ENCODE measurements around the gene TERT.

The TERT gene

DNA sequence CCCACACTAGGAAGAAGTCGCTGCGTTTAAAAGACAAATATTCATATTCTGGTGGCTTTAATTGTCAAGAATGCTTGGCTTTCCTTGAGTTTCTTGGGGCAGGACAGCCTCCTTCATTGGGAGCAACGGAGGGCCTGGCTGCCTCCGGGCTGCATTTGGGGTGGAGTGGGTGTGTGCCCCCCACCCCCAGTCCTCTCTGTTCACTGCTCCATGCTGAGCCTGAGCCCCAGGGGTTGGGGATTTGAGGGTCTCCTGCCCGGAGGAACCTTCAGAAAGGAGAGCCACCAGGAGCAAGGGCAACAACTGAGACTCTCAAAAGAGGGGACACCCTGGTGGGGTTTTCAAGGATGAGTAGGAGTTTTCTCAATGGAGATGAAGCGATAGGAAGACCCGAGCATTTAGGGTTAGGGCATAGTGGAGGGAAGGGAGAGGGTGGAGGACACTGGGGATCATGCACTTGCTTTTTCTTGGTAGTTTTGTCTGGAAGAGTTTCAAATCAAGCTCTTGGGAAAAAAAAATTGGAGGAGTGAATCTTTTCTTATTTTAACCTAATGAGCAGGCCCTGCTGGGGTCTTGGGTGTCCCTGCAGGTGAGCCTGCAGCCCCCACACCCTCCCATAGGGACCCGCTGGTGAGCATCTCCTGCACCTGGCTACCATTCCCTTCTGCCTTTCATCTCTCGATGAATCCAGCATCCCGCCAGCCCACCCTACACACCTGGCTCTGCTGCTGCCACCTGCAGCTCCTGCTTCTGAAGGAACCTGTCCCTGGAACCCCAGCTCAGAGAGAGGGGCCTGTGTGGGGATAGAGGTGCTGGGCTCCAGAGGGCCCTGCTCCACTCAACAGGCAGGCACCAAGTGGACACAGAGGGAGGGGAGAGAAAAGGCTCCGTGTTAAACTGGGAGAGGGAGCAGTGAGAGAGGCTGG, 89.3 kb downstream of the TERT start:
- H3K27ac ChIP-seq (ENCODE audit: extremely low read depth, low read depth, low read length): no peak overlapping the region
- no peak overlapping the region for H3K4me3 ChIP-seq (ENCODE audit: low read depth, low read length)
- H3K9me3 ChIP-seq (ENCODE audit: control insufficient read depth, insufficient read depth, low read depth, low read length): no peaks in the 10 kb centered on the region
- peak; percentile 80 for TF ChIP-seq ZFP3 (tag by site-specific recombination; IDR thresholded peaks at IDR 0.05; ENCODE audit: low read depth)
- TF ChIP-seq, protein P1, sequence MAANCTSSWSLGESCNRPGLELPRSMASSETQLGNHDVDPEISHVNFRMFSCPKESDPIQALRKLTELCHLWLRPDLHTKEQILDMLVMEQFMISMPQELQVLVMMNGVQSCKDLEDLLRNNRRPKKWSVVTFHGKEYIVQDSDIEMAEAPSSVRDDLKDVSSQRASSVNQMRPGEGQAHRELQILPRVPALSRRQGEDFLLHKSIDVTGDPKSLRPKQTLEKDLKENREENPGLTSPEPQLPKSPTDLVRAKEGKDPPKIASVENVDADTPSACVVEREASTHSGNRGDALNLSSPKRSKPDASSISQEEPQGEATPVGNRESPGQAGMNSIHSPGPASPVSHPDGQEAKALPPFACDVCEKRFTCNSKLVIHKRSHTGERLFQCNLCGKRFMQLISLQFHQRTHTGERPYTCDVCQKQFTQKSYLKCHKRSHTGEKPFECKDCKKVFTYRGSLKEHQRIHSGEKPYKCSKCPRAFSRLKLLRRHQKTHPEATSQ (tag by site-specific recombination; IDR thresholded peaks at IDR 0.05): no peak
- POLR2A ChIA-PET: interaction anchor here (0.5 to 0.6 kb wide), 2 partner anchors 45 to 1106 kb away, joined by 3 read pairs; no protein-coding TSS in a partner anchor
- no peaks in the 10 kb centered on the region for H3K4me1 ChIP-seq (ENCODE audit: control insufficient read depth, insufficient read depth, low read length)
- H3K36me3 ChIP-seq (ENCODE audit: control insufficient read depth in 2 of 2, insufficient read depth in 1 of 2, low read length in 2 of 2): no peaks in the 10 kb centered on the region
- CTCF ChIA-PET: interaction anchor here (0.7 to 1.5 kb wide), 4 partner anchors 16 to 65 kb away, joined by 3 to 5 read pairs (median 4); no protein-coding TSS in a partner anchor

- POLR2A ChIA-PET: interaction anchor here (0.5 to 0.7 kb wide), 3 partner anchors 14 to 1106 kb away, joined by 3 read pairs; no protein-coding TSS in a partner anchor
- CTCF ChIA-PET: interaction anchor here (0.8 to 1.5 kb wide), 2 partner anchors 30 to 36 kb away, joined by 4 to 5 read pairs; no protein-coding TSS in a partner anchor
- Histone ChIP-seq H3K36me3 (ENCODE audit: control insufficient read depth in 2 of 2, insufficient read depth in 1 of 2, low read length in 2 of 2) (no peaks in the 10 kb centered on the region), H3K4me1 (ENCODE audit: control insufficient read depth, insufficient read depth, low read length) (no peaks in the 10 kb centered on the region), H3K9me3 (ENCODE audit: control insufficient read depth, insufficient read depth, low read depth, low read length) (no peaks in the 10 kb centered on the region), H3K27ac (ENCODE audit: extremely low read depth, low read depth, low read length) (no peak overlapping the region), H3K4me3 (ENCODE audit: low read depth, low read length) (no peak overlapping the region)
- no peak for TF ChIP-seq ZNF501 (tag by site-specific recombination; IDR thresholded peaks at IDR 0.05)
- no peak for TF ChIP-seq ZBTB11 (tag by site-specific recombination; conservative IDR thresholded peaks at IDR 0.05; ENCODE audit: low read depth)
- TF ChIP-seq ZNF391 (tag by site-specific recombination; IDR thresholded peaks at IDR 0.05; ENCODE audit: borderline replicate concordance, low read depth): no peak
- TF ChIP-seq ZNF433 (tag by site-specific recombination; IDR thresholded peaks at IDR 0.05; ENCODE audit: low read depth): no peak
- TF ChIP-seq, protein P1 (tag by site-specific recombination; IDR thresholded peaks at IDR 0.05): no peak
- no peak for TF ChIP-seq HIC1 (tag by site-specific recombination; IDR thresholded peaks at IDR 0.05)
- TF ChIP-seq ZBTB20 (tag by site-specific recombination; IDR thresholded peaks at IDR 0.05): no peak
- TF ChIP-seq, protein P2, sequence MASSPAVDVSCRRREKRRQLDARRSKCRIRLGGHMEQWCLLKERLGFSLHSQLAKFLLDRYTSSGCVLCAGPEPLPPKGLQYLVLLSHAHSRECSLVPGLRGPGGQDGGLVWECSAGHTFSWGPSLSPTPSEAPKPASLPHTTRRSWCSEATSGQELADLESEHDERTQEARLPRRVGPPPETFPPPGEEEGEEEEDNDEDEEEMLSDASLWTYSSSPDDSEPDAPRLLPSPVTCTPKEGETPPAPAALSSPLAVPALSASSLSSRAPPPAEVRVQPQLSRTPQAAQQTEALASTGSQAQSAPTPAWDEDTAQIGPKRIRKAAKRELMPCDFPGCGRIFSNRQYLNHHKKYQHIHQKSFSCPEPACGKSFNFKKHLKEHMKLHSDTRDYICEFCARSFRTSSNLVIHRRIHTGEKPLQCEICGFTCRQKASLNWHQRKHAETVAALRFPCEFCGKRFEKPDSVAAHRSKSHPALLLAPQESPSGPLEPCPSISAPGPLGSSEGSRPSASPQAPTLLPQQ (tag by site-specific recombination; IDR thresholded peaks at IDR 0.05): no peak
- TF ChIP-seq ZNF707 (tag by site-specific recombination; IDR thresholded peaks at IDR 0.05): no peak
- TF ChIP-seq MYNN (tag by site-specific recombination; IDR thresholded peaks at IDR 0.05; ENCODE audit: borderline replicate concordance): no peak
Observed at GRCh38 chr5:1204693-1205242, 90.1 kb downstream of the TERT start.
